ENCODE data around the gene PRDM2. TPM values are rescaled to one million over a fixed set of nuclear protein-coding genes. Genes with fewer than 3 reads are reported as not detected.

Gene PRDM2
- total RNA-seq, 2 donors from 2014 or later = 43.0 to 45.4 TPM

GRCh38 chr1:13807209-13807608 lies 107.2 kb downstream of the PRDM2 start:
- no peak for TF ChIP-seq CTCF (IDR thresholded peaks at IDR 0.05)
- Histone ChIP-seq H3K27ac (no peak overlapping the region), H3K27me3 (replicated peaks; ENCODE audit: insufficient read depth) (no peaks in the 10 kb centered on the region), H3K9me3 (no peaks in the 10 kb centered on the region), H3K36me3 (peaks cover 4% of the 10 kb centered on the region), H3K4me1 (ENCODE audit: control insufficient read depth in 1 of 2, low read depth in 2 of 2) (no peaks in the 10 kb centered on the region), H3K4me3 (no peak overlapping the region)
- DNase-seq (ENCODE audit: low spot score) (no peak), ATAC-seq (ENCODE audit: insufficient number of reproducible peaks, low FRiP score, low read depth) (no peak)

- DNase-seq (ENCODE audit: low spot score) (no peak), ATAC-seq (ENCODE audit: insufficient number of reproducible peaks, low FRiP score, low read depth) (no peak)
- TF ChIP-seq CTCF (IDR thresholded peaks at IDR 0.05) = no peak
- Histone ChIP-seq H3K27ac (no peak overlapping the region), H3K9me3 (no peaks in the 10 kb centered on the region), H3K36me3 (peaks cover 4% of the 10 kb centered on the region), H3K27me3 (replicated peaks; ENCODE audit: insufficient read depth) (no peaks in the 10 kb centered on the region), H3K4me3 (no peak overlapping the region), H3K4me1 (ENCODE audit: control insufficient read depth in 1 of 2, low read depth in 2 of 2) (no peaks in the 10 kb centered on the region)
These were observed 108.7 kb downstream of the PRDM2 start for GRCh38 chr1:13808729-13809131.

- TF ChIP-seq CTCF (IDR thresholded peaks at IDR 0.05) = no peak
- Histone ChIP-seq H3K4me1 (ENCODE audit: control insufficient read depth in 1 of 2, low read depth in 2 of 2) (no peaks in the 10 kb centered on the region), H3K36me3 (peaks cover 4% of the 10 kb centered on the region), H3K27me3 (replicated peaks; ENCODE audit: insufficient read depth) (no peaks in the 10 kb centered on the region), H3K27ac (no peak overlapping the region), H3K9me3 (no peaks in the 10 kb centered on the region), H3K4me3 (no peak overlapping the region)
- ATAC-seq (ENCODE audit: insufficient number of reproducible peaks, low FRiP score, low read depth) (no peak), DNase-seq (ENCODE audit: low spot score) (no peak)
These were observed 109.6 kb downstream of the PRDM2 start for GRCh38 chr1:13809461-13810159.

GRCh38 chr1:13812456-13813397 lies 112.7 kb downstream of the PRDM2 start:
- H3K27me3 ChIP-seq (replicated peaks; ENCODE audit: insufficient read depth) = no peaks in the 10 kb centered on the region
- no peak for TF ChIP-seq CTCF (IDR thresholded peaks at IDR 0.05)
- ATAC-seq (ENCODE audit: insufficient number of reproducible peaks, low FRiP score, low read depth) = no peak
- H3K36me3 ChIP-seq = peaks cover 11% of the 10 kb centered on the region
- no peak for DNase-seq (ENCODE audit: low spot score)
- H3K4me1 ChIP-seq (ENCODE audit: control insufficient read depth in 1 of 2, low read depth in 2 of 2) = no peaks in the 10 kb centered on the region
- H3K27ac ChIP-seq = no peak overlapping the region
- no peak overlapping the region for H3K4me3 ChIP-seq
- H3K9me3 ChIP-seq = no peaks in the 10 kb centered on the region

- Histone ChIP-seq H3K9me3 (no peaks in the 10 kb centered on the region), H3K36me3 (peaks cover 13% of the 10 kb centered on the region), H3K27me3 (replicated peaks; ENCODE audit: insufficient read depth) (no peaks in the 10 kb centered on the region), H3K4me3 (no peak overlapping the region), H3K27ac (no peak overlapping the region), H3K4me1 (ENCODE audit: control insufficient read depth in 1 of 2, low read depth in 2 of 2) (no peaks in the 10 kb centered on the region)
- no peak for DNase-seq (ENCODE audit: low spot score)
- peak; percentile 53 for TF ChIP-seq CTCF (IDR thresholded peaks at IDR 0.05)
- ATAC-seq (ENCODE audit: insufficient number of reproducible peaks, low FRiP score, low read depth) = peak; percentile 34
These were observed 113.5 kb downstream of the PRDM2 start for GRCh38 chr1:13813398-13814012.

Measured in thoracic aorta (tissue), 2 donors.